HepG2 (cell line): ENCODE results near the gene TNFRSF25. TPM values are rescaled to one million over a fixed set of nuclear protein-coding genes. Genes with fewer than 3 reads are reported as not detected.
A peak's percentile ranks its signal among the peaks of the same experiment; 100 is the strongest.

Experiments
- FOXP4 ChIP-seq: sonication (generic); formaldehyde crosslinking; IDR thresholded peaks from 2 replicates; pipeline ENCODE4 v1.4.0; 2020; ENCODE audit warnings: missing genetic modification reagents
- HDAC6 ChIP-seq: fragments of 200-600 bp; sonication (generic); IDR thresholded peaks from 2 replicates; pipeline ENCODE4 v1.7.0; 2017; ENCODE audit warnings: mild to moderate bottlenecking, antibody characterized with exemption, low read length, low read depth
- HOMEZ ChIP-seq: IDR thresholded peaks from 2 replicates; pipeline ENCODE4 v1.6.1; 2016; ENCODE audit warnings: low read depth
- KDM3A ChIP-seq: IDR thresholded peaks from 2 replicates; pipeline ENCODE4 v1.6.1; 2018; ENCODE audit warnings: low read depth, missing compliant biosample characterization
- NFATC3 ChIP-seq: sonication (generic); formaldehyde crosslinking; IDR thresholded peaks from 2 replicates; pipeline ENCODE4 v1.5.1; 2020; ENCODE audit warnings: mild to moderate bottlenecking, missing genetic modification reagents
- NR2F1 ChIP-seq, 2 experiments: fragments of 450-650 bp in 1 of 2; formaldehyde crosslinking in 1 of 2; IDR thresholded peaks; 2 replicates each; pipeline versions ENCODE4 v1.5.0 to v1.6.1; 2016 to 2020; ENCODE audit warnings: mild to moderate bottlenecking in 1 of 2, missing compliant biosample characterization in 1 of 2, missing genetic modification reagents in 1 of 2, moderate library complexity in 1 of 2
- RORA ChIP-seq: sonication (generic); formaldehyde crosslinking; IDR thresholded peaks from 2 replicates; pipeline ENCODE4 v1.5.0; 2020; ENCODE audit warnings: mild to moderate bottlenecking, missing genetic modification reagents, moderate library complexity
- SAP130 ChIP-seq: IDR thresholded peaks from 2 replicates; pipeline ENCODE4 v1.6.1; 2016; ENCODE audit warnings: low read depth
- TFDP1 ChIP-seq: IDR thresholded peaks from 2 replicates; pipeline ENCODE4 v1.6.1; 2016; ENCODE audit warnings: missing compliant biosample characterization, missing genetic modification reagents, borderline replicate concordance
- ZBTB21 ChIP-seq: sonication (generic); formaldehyde crosslinking; IDR thresholded peaks from 2 replicates; pipeline ENCODE4 v1.4.0; 2020; ENCODE audit warnings: missing genetic modification reagents
- ZC3H13 ChIP-seq: sonication (generic); formaldehyde crosslinking; IDR thresholded peaks from 2 replicates; pipeline ENCODE4 v1.8.1; 2023; ENCODE audit warnings: mild to moderate bottlenecking, missing genetic modification reagents, moderate library complexity
- ZFY ChIP-seq: sonication (generic); formaldehyde crosslinking; IDR thresholded peaks from 2 replicates; pipeline ENCODE4 v1.4.0; 2020; ENCODE audit warnings: missing genetic modification reagents
- ZNF652 ChIP-seq: IDR thresholded peaks from 2 replicates; pipeline ENCODE4 v1.6.1; 2016; ENCODE audit warnings: low read depth, borderline replicate concordance
- ZNF770 ChIP-seq: sonication (generic); formaldehyde crosslinking; IDR thresholded peaks from 2 replicates; pipeline ENCODE4 v1.5.0; 2020; ENCODE audit warnings: mild to moderate bottlenecking, missing genetic modification reagents
- ZNF777 ChIP-seq: sonication (generic); formaldehyde crosslinking; IDR thresholded peaks from 2 replicates; pipeline ENCODE4 v1.4.0; 2020; ENCODE audit warnings: missing genetic modification reagents
- polyA plus RNA-seq, 8 experiments: library from polyadenylated mRNA; depleted of rRNA in 3 of 8; stranded (reverse) in 7 of 8; unstranded in 1 of 8; fragments of >200 nt; fragmentation: Illumina TruSeq in 4 of 8; extraction: Trizol in 4 of 8; gene quantifications; 2 replicates each; pipeline versions ENCODE4 v1.2.1 to v1.2.3, GENCODE V29; 2011 to 2016; ENCODE audit warnings: low read depth in 4 of 8, missing spikeins in 1 of 8, mixed read lengths in 1 of 8; ENCODE audit not compliant: insufficient read depth in 1 of 8
- total RNA-seq, 5 experiments: library from RNA; depleted of rRNA; stranded (reverse); fragments of >200 nt; fragmentation: Illumina TruSeq; extraction: Trizol; gene quantifications; 2 replicates each; pipeline ENCODE4 v1.2.3, GENCODE V29; 2016; ENCODE audit warnings: low read depth in 1 of 5

TNFRSF25 gene
- total and polyA plus RNA-seq, 2 of the 13 experiments (the other 11 are each of a cell fraction or from before 2014, with no cell fraction given): 1.4 to 1.5 TPM

- TF ChIP-seq NFATC3 (CRISPR knock-in tag) (no peak), ZNF770 (CRISPR knock-in tag) (no peak), KDM3A (CRISPR knock-in tag) (no peak), RORA (no peak), ZC3H13 (CRISPR knock-in tag) (peak; percentile 60), ZFY (CRISPR knock-in tag) (peak; percentile 40; the same call in 1 of the 2 replicates), TFDP1 (CRISPR knock-in tag) (peak; percentile 38; the same call in 1 of the 2 replicates), HDAC6 (no peak), ZNF777 (peak; percentile 100), ZBTB21 (CRISPR knock-in tag) (no peak), NR2F1 (CRISPR knock-in tag; IDR thresholded peaks at IDR 0.05) (no peak), SAP130 (CRISPR knock-in tag) (peak; percentile 45; the same call in 1 of the 2 replicates), ZNF652 (no peak), HOMEZ (CRISPR knock-in tag) (no peak), FOXP4 (CRISPR knock-in tag) (no peak)
Observed at GRCh38 chr1:6440198-6441126, 25.5 kb downstream of the TNFRSF25 start (continued).
